ENCODE measurements around the gene SLC35D1. TPM values are rescaled to one million over a fixed set of nuclear protein-coding genes. Genes with fewer than 3 reads are reported as not detected.
A peak's percentile ranks its signal among the peaks of the same experiment; 100 is the strongest.
"Not testable (repeated sequence)": the region's sequence is repeated elsewhere in the genome, so short reads cannot be mapped to it uniquely, and the experiment has no call there.

Gene SLC35D1
- total RNA-seq, 2 experiments from 2014 or later: 11.4 to 12.5 TPM

DNA sequence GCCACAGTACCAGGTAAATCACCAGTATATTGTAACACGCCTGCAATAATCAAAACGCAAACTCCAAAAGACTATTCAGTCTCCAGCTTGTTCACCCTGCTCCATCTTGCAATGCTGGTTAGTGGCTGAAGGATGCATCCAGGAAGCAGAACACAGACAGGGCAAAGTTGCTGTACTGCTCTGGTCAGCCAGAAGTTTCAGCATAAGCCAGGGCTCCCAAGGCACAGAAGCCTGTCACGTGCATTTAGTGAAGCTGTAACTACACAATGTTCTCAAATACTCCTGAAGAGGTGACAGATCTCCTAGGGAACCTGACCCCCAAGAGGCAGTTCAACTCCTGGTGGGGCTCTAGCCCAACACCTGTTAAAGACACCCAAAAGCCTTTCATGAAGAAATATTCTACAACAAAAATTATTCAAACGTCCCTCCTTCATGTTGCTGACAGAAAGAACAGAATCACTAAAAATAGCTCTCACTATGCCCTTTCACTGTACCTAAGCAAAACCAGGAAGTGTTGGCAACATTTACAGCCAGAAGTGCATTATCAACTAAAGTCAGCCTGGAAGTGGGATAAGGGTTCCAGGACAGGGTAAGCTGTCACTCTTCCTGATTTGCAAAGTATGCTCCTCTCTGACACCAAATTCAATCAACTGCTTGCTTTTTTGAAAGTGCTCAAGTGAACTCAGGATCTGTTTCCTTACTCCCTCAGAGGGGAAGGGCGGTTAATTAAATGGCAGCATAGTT, 52.1 kb downstream of the SLC35D1 start:
- H3K36me3 Mint-ChIP-seq (ENCODE audit: low read depth): peaks cover 31% of the 10 kb centered on the region
- H3K4me3 Mint-ChIP-seq: no peak overlapping the region
- H3K4me1 Mint-ChIP-seq: peaks cover 11% of the 10 kb centered on the region
- CTCF ChIA-PET: interaction anchor here (0.7 to 1.5 kb wide), 5 partner anchors 10 to 146 kb away, joined by 3 read pairs; no protein-coding TSS in a partner anchor
- no peak overlapping the region for H3K27ac Mint-ChIP-seq
- H3K9me3 Mint-ChIP-seq: no peaks in the 10 kb centered on the region
- H3K27me3 Mint-ChIP-seq: no peaks in the 10 kb centered on the region
- POLR2A ChIA-PET: interaction anchor here (0.5 kb wide), 1 partner anchor 131 kb away, joined by 3 read pairs; no protein-coding TSS in a partner anchor
- DNase-seq: no peak

GRCh38 chr1:66999640-67000400, 54.1 kb downstream of the SLC35D1 start:
- H3K4me1 Mint-ChIP-seq: peaks cover 18% of the 10 kb centered on the region
- no peak for DNase-seq
- POLR2A ChIA-PET: interaction anchor here (0.6 kb wide), 1 partner anchor 433 kb away, joined by 3 read pairs; no protein-coding TSS in a partner anchor
- H3K27ac Mint-ChIP-seq: no peak overlapping the region
- no peaks in the 10 kb centered on the region for H3K9me3 Mint-ChIP-seq
- CTCF ChIA-PET: interaction anchor here (1.0 kb wide), 1 partner anchor 408 kb away, joined by 3 read pairs; no protein-coding TSS in a partner anchor
- no peak overlapping the region for H3K4me3 Mint-ChIP-seq
- H3K36me3 Mint-ChIP-seq (ENCODE audit: low read depth): peaks cover 30% of the 10 kb centered on the region
- H3K27me3 Mint-ChIP-seq: no peaks in the 10 kb centered on the region

GRCh38 chr1:66998972-66999371, 55.0 kb downstream of the SLC35D1 start:
- Mint-ChIP-seq H3K27me3 (no peaks in the 10 kb centered on the region), H3K4me3 (no peak overlapping the region), H3K27ac (no peak overlapping the region), H3K36me3 (ENCODE audit: low read depth) (peaks cover 30% of the 10 kb centered on the region), H3K9me3 (no peaks in the 10 kb centered on the region), H3K4me1 (peaks cover 18% of the 10 kb centered on the region)
- ChIA-PET CTCF (no interaction called here), POLR2A (no interaction called here)
- no peak for DNase-seq

DNA sequence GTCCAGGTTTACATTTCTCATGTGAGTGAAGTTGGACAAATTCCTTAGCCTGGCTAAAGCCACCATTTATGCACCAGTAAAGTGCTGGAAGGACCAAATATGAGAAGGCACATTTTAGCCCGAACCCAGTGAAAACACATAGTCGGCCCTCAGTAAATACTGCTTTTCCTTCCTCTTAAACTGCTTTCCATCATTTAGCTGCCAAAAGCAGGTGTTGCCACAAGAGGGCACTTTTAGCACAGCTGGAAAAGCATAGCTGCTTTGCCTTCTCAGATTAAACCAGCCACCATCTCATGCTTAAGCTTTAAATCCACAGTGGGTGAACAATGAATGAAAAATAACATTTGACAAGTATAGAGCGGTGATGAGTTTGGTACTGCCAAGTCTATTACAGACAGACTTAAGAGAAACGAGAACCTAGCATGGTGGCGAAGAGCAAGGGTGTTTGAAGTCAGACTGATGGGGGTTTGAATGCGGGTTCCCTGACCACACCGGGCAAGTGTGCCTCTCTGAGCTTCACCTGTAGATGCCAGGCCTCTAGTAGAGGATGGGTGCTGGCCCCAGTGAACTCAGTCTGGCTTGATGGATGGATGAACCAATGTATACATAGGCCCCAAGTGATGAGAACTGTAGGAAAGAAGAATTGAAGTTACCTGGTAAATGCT, 57.8 kb downstream of the SLC35D1 start:
- ChIA-PET POLR2A (no interaction called here), CTCF (interaction anchor here (0.6 to 2.1 kb wide), 14 partner anchors 12 to 276 kb away, joined by 3 to 22 read pairs (median 4); no protein-coding TSS in a partner anchor)
- H3K36me3 Mint-ChIP-seq (ENCODE audit: low read depth): peaks cover 15% of the 10 kb centered on the region
- DNase-seq: peak; percentile 80
- peaks cover 18% of the 10 kb centered on the region for H3K4me1 Mint-ChIP-seq
- H3K4me3 Mint-ChIP-seq: no peak overlapping the region
- no peaks in the 10 kb centered on the region for H3K9me3 Mint-ChIP-seq
- H3K27ac Mint-ChIP-seq: no peak overlapping the region
- no peaks in the 10 kb centered on the region for H3K27me3 Mint-ChIP-seq

- no peak for DNase-seq
- Mint-ChIP-seq H3K36me3 (ENCODE audit: low read depth) (peaks cover 25% of the 10 kb centered on the region), H3K4me1 (peaks cover 7% of the 10 kb centered on the region), H3K27me3 (no peaks in the 10 kb centered on the region), H3K9me3 (no peaks in the 10 kb centered on the region), H3K4me3 (no peak overlapping the region), H3K27ac (no peak overlapping the region)
- CTCF ChIA-PET: interaction anchor here (1.5 to 1.6 kb wide), 2 partner anchors 9 to 156 kb away, joined by 3 to 4 read pairs; no protein-coding TSS in a partner anchor
- POLR2A ChIA-PET: no interaction called here
Measured at GRCh38 chr1:66993076-66993475, 60.9 kb downstream of the SLC35D1 start.

DNA sequence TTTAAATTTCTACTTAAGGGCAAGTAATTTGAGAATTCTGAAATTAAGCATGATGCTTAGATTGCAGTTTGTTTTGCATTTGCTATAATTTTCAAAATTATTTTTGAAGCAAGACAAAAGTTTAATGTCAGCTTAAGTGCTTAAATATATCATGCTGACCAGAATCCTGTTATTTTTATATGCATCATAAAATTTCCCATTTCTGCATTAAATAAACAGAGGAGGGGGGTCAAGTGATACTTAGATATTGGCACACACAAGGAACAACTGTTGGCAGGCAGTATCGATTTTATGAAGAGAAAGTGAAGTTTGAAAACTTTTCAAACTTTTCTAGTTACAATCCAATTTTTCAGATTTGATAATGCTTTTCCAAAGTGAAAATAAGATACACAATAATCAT, 68.1 kb downstream of the SLC35D1 start:
- H3K9me3 Mint-ChIP-seq: no peaks in the 10 kb centered on the region
- H3K27me3 Mint-ChIP-seq: no peaks in the 10 kb centered on the region
- DNase-seq: no peak
- POLR2A ChIA-PET: no interaction called here
- CTCF ChIA-PET: interaction anchor here (0.6 to 0.7 kb wide), 2 partner anchors 37 to 485 kb away, joined by 3 to 4 read pairs; no protein-coding TSS in a partner anchor
- peaks cover 63% of the 10 kb centered on the region for H3K36me3 Mint-ChIP-seq (ENCODE audit: low read depth)
- H3K27ac Mint-ChIP-seq: no peak overlapping the region
- H3K4me3 Mint-ChIP-seq: no peak overlapping the region
- H3K4me1 Mint-ChIP-seq: peaks cover 18% of the 10 kb centered on the region

DNA sequence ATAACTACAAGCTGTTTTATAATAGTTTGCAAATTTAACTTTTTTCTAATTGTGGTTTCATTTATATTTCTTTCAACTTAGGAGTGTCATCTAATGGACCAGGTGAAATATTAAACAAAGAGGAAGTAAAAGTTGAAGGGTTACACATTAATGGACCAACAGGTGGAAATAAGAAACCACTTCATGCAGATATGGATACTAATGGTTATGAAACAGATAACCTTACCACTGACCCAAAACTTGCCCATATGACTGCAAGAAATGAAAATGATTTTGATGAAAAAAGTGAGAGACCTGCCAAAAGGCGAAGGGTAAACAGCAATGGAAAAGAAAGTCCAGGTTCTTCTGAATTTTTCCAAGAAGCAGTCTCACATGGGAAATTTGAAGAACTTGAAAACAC, 69.5 kb downstream of the SLC35D1 start:
- ChIA-PET CTCF (interaction anchor here (0.8 kb wide), 1 partner anchor 8 kb away, joined by 3 read pairs; no protein-coding TSS in a partner anchor), POLR2A (no interaction called here)
- Mint-ChIP-seq H3K4me1 (peaks cover 22% of the 10 kb centered on the region), H3K4me3 (no peak overlapping the region), H3K27me3 (no peaks in the 10 kb centered on the region), H3K9me3 (no peaks in the 10 kb centered on the region), H3K36me3 (ENCODE audit: low read depth) (peaks cover 59% of the 10 kb centered on the region), H3K27ac (no peak overlapping the region)
- DNase-seq: no peak

- DNase-seq: no peak
- POLR2A ChIA-PET: no interaction called here
- Mint-ChIP-seq H3K9me3 (no peaks in the 10 kb centered on the region), H3K4me3 (no peak overlapping the region), H3K27ac (peak overlapping the region; percentile 25), H3K4me1 (peaks cover 22% of the 10 kb centered on the region), H3K36me3 (ENCODE audit: low read depth) (peaks cover 56% of the 10 kb centered on the region), H3K27me3 (no peaks in the 10 kb centered on the region)
- CTCF ChIA-PET: interaction anchor here (1.2 kb wide), 1 partner anchor 166 kb away, joined by 3 read pairs; no protein-coding TSS in a partner anchor
Measured at GRCh38 chr1:66982561-66983260, 71.2 kb downstream of the SLC35D1 start.

DNA sequence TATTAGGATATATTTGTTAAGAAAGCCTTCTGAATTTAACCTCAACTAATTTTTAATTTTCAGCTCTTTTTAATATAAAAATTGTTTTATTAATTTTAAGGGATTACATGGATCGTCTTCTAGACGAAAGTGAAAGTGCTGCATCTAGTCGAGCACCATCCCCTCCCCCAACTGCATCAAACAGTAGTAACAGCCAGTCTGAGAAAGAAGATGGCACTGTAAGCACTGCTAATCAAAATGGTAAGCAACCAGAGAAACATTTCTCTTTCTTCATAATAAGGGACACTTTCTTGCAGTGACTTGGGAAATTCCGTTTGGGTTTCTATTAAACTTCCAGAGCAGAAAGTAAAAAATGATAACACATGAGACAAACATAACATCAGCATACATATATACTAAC, 72.3 kb downstream of the SLC35D1 start:
- ChIA-PET CTCF (interaction anchor here (0.9 to 1.0 kb wide), 5 partner anchors 11 to 167 kb away, joined by 3 to 5 read pairs (median 3); no protein-coding TSS in a partner anchor), POLR2A (no interaction called here)
- peaks cover 22% of the 10 kb centered on the region for H3K4me1 Mint-ChIP-seq
- H3K27ac Mint-ChIP-seq: peak overlapping the region; percentile 82
- H3K27me3 Mint-ChIP-seq: no peaks in the 10 kb centered on the region
- H3K4me3 Mint-ChIP-seq: peak overlapping the region; percentile 60
- H3K9me3 Mint-ChIP-seq: no peaks in the 10 kb centered on the region
- peak; percentile 76 for DNase-seq
- H3K36me3 Mint-ChIP-seq (ENCODE audit: low read depth): peaks cover 59% of the 10 kb centered on the region

GRCh38 chr1:66980745-66981367, 73.1 kb downstream of the SLC35D1 start:
- no peaks in the 10 kb centered on the region for H3K27me3 Mint-ChIP-seq
- CTCF ChIA-PET: interaction anchor here (0.9 to 1.0 kb wide), 5 partner anchors 10 to 168 kb away, joined by 3 to 5 read pairs (median 3); no protein-coding TSS in a partner anchor
- no peak for DNase-seq
- peaks cover 53% of the 10 kb centered on the region for H3K36me3 Mint-ChIP-seq (ENCODE audit: low read depth)
- POLR2A ChIA-PET: no interaction called here
- no peaks in the 10 kb centered on the region for H3K9me3 Mint-ChIP-seq
- H3K4me1 Mint-ChIP-seq: peaks cover 22% of the 10 kb centered on the region
- peak overlapping the region; percentile 60 for H3K4me3 Mint-ChIP-seq
- peak overlapping the region; percentile 67 for H3K27ac Mint-ChIP-seq

- H3K27me3 Mint-ChIP-seq, CTCF ChIA-PET, H3K27ac Mint-ChIP-seq, H3K4me3 Mint-ChIP-seq, POLR2A ChIA-PET, H3K9me3 Mint-ChIP-seq, DNase-seq: not testable (repeated sequence)
- H3K36me3 Mint-ChIP-seq (ENCODE audit: low read depth): peaks cover 56% of the 10 kb centered on the region
- H3K4me1 Mint-ChIP-seq: peaks cover 22% of the 10 kb centered on the region
Measured at GRCh38 chr1:66979621-66980020, 74.3 kb downstream of the SLC35D1 start.

DNA sequence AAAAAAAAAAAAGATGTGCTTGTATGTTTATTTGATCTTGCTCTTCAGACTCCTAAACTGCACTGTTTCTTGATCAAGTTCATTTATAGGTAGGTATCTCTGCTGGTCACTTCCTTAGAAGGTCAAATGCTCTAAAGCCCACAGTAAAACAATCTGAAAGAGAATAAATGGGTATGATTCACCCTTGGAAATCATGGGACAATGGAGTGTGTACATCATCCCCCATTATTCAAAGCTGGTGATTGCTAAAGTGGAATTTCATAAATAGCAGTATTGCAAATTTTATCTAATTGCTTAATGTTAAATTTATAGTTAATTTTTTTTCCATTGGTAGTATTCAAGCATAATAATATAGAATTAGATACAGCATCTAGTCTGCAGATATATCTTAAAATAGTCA, 75.7 kb downstream of the SLC35D1 start:
- no peak for DNase-seq
- no peaks in the 10 kb centered on the region for H3K9me3 Mint-ChIP-seq
- H3K4me3 Mint-ChIP-seq: no peak overlapping the region
- no peak overlapping the region for H3K27ac Mint-ChIP-seq
- H3K4me1 Mint-ChIP-seq: peaks cover 22% of the 10 kb centered on the region
- ChIA-PET POLR2A (no interaction called here), CTCF (interaction anchor here (1.4 kb wide), 1 partner anchor 236 kb away, joined by 3 read pairs; no protein-coding TSS in a partner anchor)
- H3K36me3 Mint-ChIP-seq (ENCODE audit: low read depth): peaks cover 48% of the 10 kb centered on the region
- H3K27me3 Mint-ChIP-seq: no peaks in the 10 kb centered on the region
